SK-N-SH treated with all-trans-retinoic acid at 6 μM for 48 hours (cell line): Measurements from ENCODE around the gene FAM181A.

Experiments
- ATAC-seq: fragments of 200-7000 bp; cut with Tn5 transposase; 3 replicates; pipeline ENCODE4 v1.9.1; 2020; ENCODE audit warnings: mild to moderate bottlenecking, moderate library complexity
- BACH2 ChIP-seq: fragments of 250-450 bp; sonication (Bioruptor Pico); IDR thresholded peaks from 2 replicates; pipeline ENCODE4 v1.9.0; 2021; ENCODE audit warnings: mild to moderate bottlenecking, borderline replicate concordance
- CSDC2 ChIP-seq: fragments of 250-450 bp; sonication (Bioruptor Pico); IDR thresholded peaks from 2 replicates; pipeline ENCODE4 v1.5.0; 2020; ENCODE audit warnings: mild to moderate bottlenecking, moderate library complexity
- ESRRG ChIP-seq: fragments of 250-450 bp; sonication (Bioruptor Pico); IDR thresholded peaks from 2 replicates; pipeline ENCODE4 v1.6.1; 2021; ENCODE audit warnings: mild to moderate bottlenecking
- ISL1 ChIP-seq: fragments of 250-450 bp; sonication (Bioruptor Pico); IDR thresholded peaks from 2 replicates; pipeline ENCODE4 v2.1.2; 2022; ENCODE audit warnings: mild to moderate bottlenecking, moderate library complexity
- OSR1 ChIP-seq: fragments of 250-450 bp; sonication (Bioruptor Pico); IDR thresholded peaks from 2 replicates; pipeline ENCODE4 v1.8.0; 2022; ENCODE audit warnings: moderate library complexity, mild to moderate bottlenecking, inconsistent platforms
- POU6F1 ChIP-seq: fragments of 250-450 bp; sonication (Bioruptor Pico); IDR thresholded peaks from 2 replicates; pipeline ENCODE4 v1.8.0; 2021; ENCODE audit warnings: low read depth, mild to moderate bottlenecking, moderate library complexity, borderline replicate concordance
- PPARA ChIP-seq: fragments of 250-450 bp; sonication (Bioruptor Pico); IDR thresholded peaks from 2 replicates; pipeline ENCODE4 v1.5.0; 2020; ENCODE audit warnings: mild to moderate bottlenecking, borderline replicate concordance
- RARB ChIP-seq: fragments of 250-450 bp; sonication (Bioruptor Pico); IDR thresholded peaks from 2 replicates; pipeline ENCODE4 v1.8.0; 2021; ENCODE audit warnings: mild to moderate bottlenecking, moderate library complexity
- SNAI2 ChIP-seq: fragments of 250-450 bp; sonication (Bioruptor Pico); IDR thresholded peaks from 2 replicates; pipeline ENCODE4 v1.5.0; 2020; ENCODE audit warnings: mild to moderate bottlenecking, moderate library complexity
- TCF4 ChIP-seq: fragments of 250-450 bp; sonication (Bioruptor Pico); IDR thresholded peaks from 2 replicates; pipeline ENCODE4 v1.8.0; 2021; ENCODE audit warnings: mild to moderate bottlenecking, moderate library complexity, borderline replicate concordance
- TOX ChIP-seq: fragments of 250-450 bp; sonication (Bioruptor Pico); IDR thresholded peaks from 2 replicates; pipeline ENCODE4 v1.8.0; 2021; ENCODE audit warnings: mild to moderate bottlenecking, moderate library complexity, borderline replicate concordance
- ZC3H10 ChIP-seq: fragments of 250-450 bp; sonication (Bioruptor Pico); IDR thresholded peaks from 2 replicates; pipeline ENCODE4 v1.5.1; 2021; ENCODE audit warnings: mild to moderate bottlenecking, moderate library complexity
- ZFP3 ChIP-seq: fragments of 250-450 bp; sonication (Bioruptor Pico); IDR thresholded peaks from 2 replicates; pipeline ENCODE4 v1.5.0; 2020; ENCODE audit warnings: mild to moderate bottlenecking, moderate library complexity
- ZNF565 ChIP-seq: fragments of 450-650 bp; formaldehyde crosslinking; conservative IDR thresholded peaks from 2 replicates; pipeline ENCODE4 v1.5.0; 2020; ENCODE audit warnings: low read depth, mild to moderate bottlenecking, moderate library complexity
- ZNF70 ChIP-seq: fragments of 450-650 bp; formaldehyde crosslinking; IDR thresholded peaks from 2 replicates; pipeline ENCODE4 v1.5.0; 2020; ENCODE audit warnings: mild to moderate bottlenecking, moderate library complexity
- ZNF8 ChIP-seq: fragments of 450-650 bp; formaldehyde crosslinking; IDR thresholded peaks from 2 replicates; pipeline ENCODE4 v1.5.0; 2020; ENCODE audit warnings: mild to moderate bottlenecking, moderate library complexity
- TF ChIP-seq, protein P1 (sequence below): fragments of 250-450 bp; sonication (Bioruptor Pico); IDR thresholded peaks from 2 replicates; pipeline ENCODE4 v1.5.1; 2021; ENCODE audit warnings: mild to moderate bottlenecking, moderate library complexity
- TF ChIP-seq, protein P2 (sequence below): fragments of 250-450 bp; sonication (Bioruptor Pico); IDR thresholded peaks from 2 replicates; pipeline ENCODE4 v1.5.0; 2020; ENCODE audit warnings: mild to moderate bottlenecking, moderate library complexity
- TF ChIP-seq, protein P3 (sequence below): fragments of 250-450 bp; sonication (Bioruptor Pico); IDR thresholded peaks from 2 replicates; pipeline ENCODE4 v1.5.1; 2020; ENCODE audit warnings: low read depth, mild to moderate bottlenecking, moderate library complexity
- TF ChIP-seq, protein P4 (sequence below): fragments of 250-450 bp; sonication (Bioruptor Pico); IDR thresholded peaks from 2 replicates; pipeline ENCODE4 v1.8.0; 2020; ENCODE audit warnings: mild to moderate bottlenecking, moderate library complexity, borderline replicate concordance

Gene FAM181A

GRCh38 chr14:93915070-93915705, 12.0 kb upstream of the FAM181A start (continued):
- TF ChIP-seq, protein P1, sequence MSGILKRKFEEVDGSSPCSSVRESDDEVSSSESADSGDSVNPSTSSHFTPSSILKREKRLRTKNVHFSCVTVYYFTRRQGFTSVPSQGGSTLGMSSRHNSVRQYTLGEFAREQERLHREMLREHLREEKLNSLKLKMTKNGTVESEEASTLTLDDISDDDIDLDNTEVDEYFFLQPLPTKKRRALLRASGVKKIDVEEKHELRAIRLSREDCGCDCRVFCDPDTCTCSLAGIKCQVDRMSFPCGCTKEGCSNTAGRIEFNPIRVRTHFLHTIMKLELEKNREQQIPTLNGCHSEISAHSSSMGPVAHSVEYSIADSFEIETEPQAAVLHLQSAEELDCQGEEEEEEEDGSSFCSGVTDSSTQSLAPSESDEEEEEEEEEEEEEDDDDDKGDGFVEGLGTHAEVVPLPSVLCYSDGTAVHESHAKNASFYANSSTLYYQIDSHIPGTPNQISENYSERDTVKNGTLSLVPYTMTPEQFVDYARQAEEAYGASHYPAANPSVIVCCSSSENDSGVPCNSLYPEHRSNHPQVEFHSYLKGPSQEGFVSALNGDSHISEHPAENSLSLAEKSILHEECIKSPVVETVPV, result no peak
- TF ChIP-seq ZFP3 (no peak), ZC3H10 (CRISPR knock-in tag) (no peak), SNAI2 (CRISPR knock-in tag) (no peak)
- TF ChIP-seq, all 23 proteins: peak for 0

GRCh38 chr14:93915800-93916199, 11.3 kb upstream of the FAM181A start:
- TF ChIP-seq ESRRG (CRISPR knock-in tag) (no peak), OSR1 (no peak), BACH2 (CRISPR knock-in tag) (no peak), ZNF8 (CRISPR knock-in tag) (no peak), TOX (CRISPR knock-in tag) (no peak), ZC3H10 (CRISPR knock-in tag) (no peak), POU6F1 (CRISPR knock-in tag) (no peak), ZNF565 (CRISPR knock-in tag) (no peak)
- TF ChIP-seq, protein P1, result no peak
- TF ChIP-seq, protein P2, sequence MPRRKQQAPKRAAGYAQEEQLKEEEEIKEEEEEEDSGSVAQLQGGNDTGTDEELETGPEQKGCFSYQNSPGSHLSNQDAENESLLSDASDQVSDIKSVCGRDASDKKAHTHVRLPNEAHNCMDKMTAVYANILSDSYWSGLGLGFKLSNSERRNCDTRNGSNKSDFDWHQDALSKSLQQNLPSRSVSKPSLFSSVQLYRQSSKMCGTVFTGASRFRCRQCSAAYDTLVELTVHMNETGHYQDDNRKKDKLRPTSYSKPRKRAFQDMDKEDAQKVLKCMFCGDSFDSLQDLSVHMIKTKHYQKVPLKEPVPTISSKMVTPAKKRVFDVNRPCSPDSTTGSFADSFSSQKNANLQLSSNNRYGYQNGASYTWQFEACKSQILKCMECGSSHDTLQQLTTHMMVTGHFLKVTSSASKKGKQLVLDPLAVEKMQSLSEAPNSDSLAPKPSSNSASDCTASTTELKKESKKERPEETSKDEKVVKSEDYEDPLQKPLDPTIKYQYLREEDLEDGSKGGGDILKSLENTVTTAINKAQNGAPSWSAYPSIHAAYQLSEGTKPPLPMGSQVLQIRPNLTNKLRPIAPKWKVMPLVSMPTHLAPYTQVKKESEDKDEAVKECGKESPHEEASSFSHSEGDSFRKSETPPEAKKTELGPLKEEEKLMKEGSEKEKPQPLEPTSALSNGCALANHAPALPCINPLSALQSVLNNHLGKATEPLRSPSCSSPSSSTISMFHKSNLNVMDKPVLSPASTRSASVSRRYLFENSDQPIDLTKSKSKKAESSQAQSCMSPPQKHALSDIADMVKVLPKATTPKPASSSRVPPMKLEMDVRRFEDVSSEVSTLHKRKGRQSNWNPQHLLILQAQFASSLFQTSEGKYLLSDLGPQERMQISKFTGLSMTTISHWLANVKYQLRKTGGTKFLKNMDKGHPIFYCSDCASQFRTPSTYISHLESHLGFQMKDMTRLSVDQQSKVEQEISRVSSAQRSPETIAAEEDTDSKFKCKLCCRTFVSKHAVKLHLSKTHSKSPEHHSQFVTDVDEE, result no peak
- TF ChIP-seq, protein P3, sequence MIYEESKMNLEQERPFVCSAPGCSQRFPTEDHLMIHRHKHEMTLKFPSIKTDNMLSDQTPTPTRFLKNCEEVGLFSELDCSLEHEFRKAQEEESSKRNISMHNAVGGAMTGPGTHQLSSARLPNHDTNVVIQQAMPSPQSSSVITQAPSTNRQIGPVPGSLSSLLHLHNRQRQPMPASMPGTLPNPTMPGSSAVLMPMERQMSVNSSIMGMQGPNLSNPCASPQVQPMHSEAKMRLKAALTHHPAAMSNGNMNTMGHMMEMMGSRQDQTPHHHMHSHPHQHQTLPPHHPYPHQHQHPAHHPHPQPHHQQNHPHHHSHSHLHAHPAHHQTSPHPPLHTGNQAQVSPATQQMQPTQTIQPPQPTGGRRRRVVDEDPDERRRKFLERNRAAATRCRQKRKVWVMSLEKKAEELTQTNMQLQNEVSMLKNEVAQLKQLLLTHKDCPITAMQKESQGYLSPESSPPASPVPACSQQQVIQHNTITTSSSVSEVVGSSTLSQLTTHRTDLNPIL (CRISPR knock-in tag), result no peak

GRCh38 chr14:93916498-93916897, 10.6 kb upstream of the FAM181A start:
- no peak for ATAC-seq
- TF ChIP-seq PPARA (CRISPR knock-in tag) (no peak), ESRRG (CRISPR knock-in tag) (no peak), RARB (CRISPR knock-in tag) (no peak), ISL1 (CRISPR knock-in tag) (no peak), POU6F1 (CRISPR knock-in tag) (no peak), OSR1 (no peak), ZNF8 (CRISPR knock-in tag) (no peak), ZNF70 (CRISPR knock-in tag) (no peak), CSDC2 (CRISPR knock-in tag) (no peak), TCF4 (no peak), BACH2 (CRISPR knock-in tag) (no peak), TOX (CRISPR knock-in tag) (no peak), ZFP3 (no peak), SNAI2 (CRISPR knock-in tag) (no peak)
- TF ChIP-seq, protein P1, result no peak
- TF ChIP-seq, protein P4, sequence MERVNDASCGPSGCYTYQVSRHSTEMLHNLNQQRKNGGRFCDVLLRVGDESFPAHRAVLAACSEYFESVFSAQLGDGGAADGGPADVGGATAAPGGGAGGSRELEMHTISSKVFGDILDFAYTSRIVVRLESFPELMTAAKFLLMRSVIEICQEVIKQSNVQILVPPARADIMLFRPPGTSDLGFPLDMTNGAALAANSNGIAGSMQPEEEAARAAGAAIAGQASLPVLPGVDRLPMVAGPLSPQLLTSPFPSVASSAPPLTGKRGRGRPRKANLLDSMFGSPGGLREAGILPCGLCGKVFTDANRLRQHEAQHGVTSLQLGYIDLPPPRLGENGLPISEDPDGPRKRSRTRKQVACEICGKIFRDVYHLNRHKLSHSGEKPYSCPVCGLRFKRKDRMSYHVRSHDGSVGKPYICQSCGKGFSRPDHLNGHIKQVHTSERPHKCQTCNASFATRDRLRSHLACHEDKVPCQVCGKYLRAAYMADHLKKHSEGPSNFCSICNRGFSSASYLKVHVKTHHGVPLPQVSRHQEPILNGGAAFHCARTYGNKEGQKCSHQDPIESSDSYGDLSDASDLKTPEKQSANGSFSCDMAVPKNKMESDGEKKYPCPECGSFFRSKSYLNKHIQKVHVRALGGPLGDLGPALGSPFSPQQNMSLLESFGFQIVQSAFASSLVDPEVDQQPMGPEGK (CRISPR knock-in tag), result no peak
- TF ChIP-seq, protein P3 (CRISPR knock-in tag), result no peak

More at GRCh38 chr14:93915800-93916199, 11.3 kb upstream of the FAM181A start:
- no peak for ATAC-seq
